Suprapubic skin (tissue), 4 donors: Measurements from ENCODE around the gene ACYP1.

Source experiments
- EP300 ChIP-seq: sonication (generic); formaldehyde crosslinking; IDR thresholded peaks from one replicate; pipeline ENCODE4 v1.6.1; 2017; ENCODE audit warnings: antibody characterized with exemption
- POLR2A ChIP-seq, 2 donors: fragments of 450-650 bp; IDR thresholded peaks; one replicate each; pipeline ENCODE4 v1.6.1; 2017; ENCODE audit warnings: antibody characterized with exemption in 2 of 2, mild to moderate bottlenecking in 2 of 2, moderate library complexity in 2 of 2
- POLR2AphosphoS5 ChIP-seq, 3 donors: sonication (generic); formaldehyde crosslinking; IDR thresholded peaks; one replicate each; pipeline ENCODE4 v1.6.1; 2017; ENCODE audit warnings: antibody characterized with exemption in 3 of 3
- TF ChIP-seq, protein P1 (sequence below), 2 donors: fragments of 200-600 bp in 1 of 2; fragments of 450-650 bp in 1 of 2; sonication (generic) in 1 of 2; IDR thresholded peaks; one replicate each; pipeline ENCODE4 v1.5.1; 2016 to 2019; ENCODE audit warnings: antibody characterized with exemption in 2 of 2, mild to moderate bottlenecking in 1 of 2, moderate library complexity in 1 of 2

DNA sequence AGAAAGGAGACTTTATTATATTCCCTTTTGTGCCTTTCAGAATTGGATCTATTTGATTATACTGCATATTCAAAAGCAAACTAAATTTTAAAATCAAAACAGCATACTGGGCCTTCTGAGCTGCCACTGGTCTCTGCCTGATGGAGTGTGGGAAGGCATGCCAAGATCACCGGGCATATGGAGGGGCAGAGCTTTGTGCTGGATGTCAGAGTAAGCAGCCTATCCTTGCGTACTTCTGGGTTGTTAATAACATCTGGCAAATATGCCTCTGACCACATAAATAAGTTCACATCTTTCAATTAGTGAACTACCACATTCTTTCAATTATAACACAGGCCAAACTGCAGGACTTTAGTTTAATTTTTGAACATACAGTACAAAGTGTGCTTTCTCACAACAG is 30.9 kb downstream of the ACYP1 start:
- TF ChIP-seq, protein P1, sequence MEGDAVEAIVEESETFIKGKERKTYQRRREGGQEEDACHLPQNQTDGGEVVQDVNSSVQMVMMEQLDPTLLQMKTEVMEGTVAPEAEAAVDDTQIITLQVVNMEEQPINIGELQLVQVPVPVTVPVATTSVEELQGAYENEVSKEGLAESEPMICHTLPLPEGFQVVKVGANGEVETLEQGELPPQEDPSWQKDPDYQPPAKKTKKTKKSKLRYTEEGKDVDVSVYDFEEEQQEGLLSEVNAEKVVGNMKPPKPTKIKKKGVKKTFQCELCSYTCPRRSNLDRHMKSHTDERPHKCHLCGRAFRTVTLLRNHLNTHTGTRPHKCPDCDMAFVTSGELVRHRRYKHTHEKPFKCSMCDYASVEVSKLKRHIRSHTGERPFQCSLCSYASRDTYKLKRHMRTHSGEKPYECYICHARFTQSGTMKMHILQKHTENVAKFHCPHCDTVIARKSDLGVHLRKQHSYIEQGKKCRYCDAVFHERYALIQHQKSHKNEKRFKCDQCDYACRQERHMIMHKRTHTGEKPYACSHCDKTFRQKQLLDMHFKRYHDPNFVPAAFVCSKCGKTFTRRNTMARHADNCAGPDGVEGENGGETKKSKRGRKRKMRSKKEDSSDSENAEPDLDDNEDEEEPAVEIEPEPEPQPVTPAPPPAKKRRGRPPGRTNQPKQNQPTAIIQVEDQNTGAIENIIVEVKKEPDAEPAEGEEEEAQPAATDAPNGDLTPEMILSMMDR (IDR thresholded peaks at IDR 0.05), result no peak
- TF ChIP-seq POLR2A (IDR thresholded peaks at IDR 0.05) (no peak), POLR2AphosphoS5 (IDR thresholded peaks at IDR 0.05) (no peak), EP300 (no peak)
